Stimulated activated naive CD4-positive, alpha-beta T cell treated with Interleukin-2 at 50 U/mL for 16 hours (primary cell): Measurements from ENCODE around the gene TNXB.
"Not testable (repeated sequence)": the region's sequence is repeated elsewhere in the genome, so short reads cannot be mapped to it uniquely, and the experiment has no call there.

Source experiments
- DNase-seq: peaks from one replicate; lab custom pipeline; 2025; lab: John Stamatoyannopoulos, UW

TNXB gene

GRCh38 chr6:32037598-32038524 is 71.3 kb downstream of the TNXB start, which contains the start of gene CYP21A2:
TSS of gene CYP21A2 (plus strand) at chr6:32038415. CDS start at chr6:32038423, 8 bp downstream.
- DNase-seq, result not testable (repeated sequence)

GRCh38 chr6:32037136-32037535 is 72.0 kb downstream of the TNXB start:
- not testable (repeated sequence) for DNase-seq

- not testable (repeated sequence) for DNase-seq
Observed at GRCh38 chr6:32035283-32036013, 73.7 kb downstream of the TNXB start.

GRCh38 chr6:32029553-32029952 is 79.6 kb downstream of the TNXB start:
- not testable (repeated sequence) for DNase-seq

DNA sequence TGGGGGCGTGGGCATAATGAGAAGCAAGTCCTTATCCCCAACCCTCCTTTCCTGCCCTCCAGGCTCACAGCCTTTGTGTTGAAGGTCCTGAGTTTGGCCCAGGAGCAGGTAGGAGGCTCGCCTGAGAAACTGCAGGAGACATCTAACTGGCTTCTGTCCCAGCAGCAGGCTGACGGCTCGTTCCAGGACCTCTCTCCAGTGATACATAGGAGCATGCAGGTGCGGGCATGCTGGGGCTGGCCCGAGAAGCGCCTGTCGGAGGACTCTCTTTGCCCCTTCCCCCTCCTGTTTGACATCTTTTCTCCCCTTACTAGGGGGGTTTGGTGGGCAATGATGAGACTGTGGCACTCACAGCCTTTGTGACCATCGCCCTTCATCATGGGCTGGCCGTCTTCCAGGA is 80.5 kb downstream of the TNXB start:
- DNase-seq, result not testable (repeated sequence)

- DNase-seq, result not testable (repeated sequence)
Observed at GRCh38 chr6:32022100-32022499, 87.0 kb downstream of the TNXB start.

DNA sequence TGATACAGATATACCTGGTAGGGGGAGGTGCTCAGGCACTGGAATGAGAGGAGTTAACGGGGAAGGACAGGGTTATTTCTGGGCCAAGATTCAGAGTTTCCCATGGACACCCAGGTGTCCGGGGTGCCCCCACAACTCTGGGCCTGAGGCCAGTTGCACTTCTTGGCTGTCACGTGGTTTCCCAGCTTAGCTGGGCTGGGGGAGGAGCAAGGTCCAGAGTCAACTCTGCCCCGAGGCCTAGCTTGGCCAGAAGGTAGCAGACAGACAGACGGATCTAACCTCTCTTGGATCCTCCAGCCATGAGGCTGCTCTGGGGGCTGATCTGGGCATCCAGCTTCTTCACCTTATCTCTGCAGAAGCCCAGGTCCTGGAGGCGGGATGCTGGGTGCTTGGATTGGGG is 94.6 kb downstream of the TNXB start, which contains the start of gene C4B:
Gene C4B (plus strand): TSS at position 249 of the 400 bp plus-strand sequence. CDS start 51 bp downstream, at position 300.
- not testable (repeated sequence) for DNase-seq

- DNase-seq, result not testable (repeated sequence)
Observed at GRCh38 chr6:32013738-32014137, 95.4 kb downstream of the TNXB start.

DNA sequence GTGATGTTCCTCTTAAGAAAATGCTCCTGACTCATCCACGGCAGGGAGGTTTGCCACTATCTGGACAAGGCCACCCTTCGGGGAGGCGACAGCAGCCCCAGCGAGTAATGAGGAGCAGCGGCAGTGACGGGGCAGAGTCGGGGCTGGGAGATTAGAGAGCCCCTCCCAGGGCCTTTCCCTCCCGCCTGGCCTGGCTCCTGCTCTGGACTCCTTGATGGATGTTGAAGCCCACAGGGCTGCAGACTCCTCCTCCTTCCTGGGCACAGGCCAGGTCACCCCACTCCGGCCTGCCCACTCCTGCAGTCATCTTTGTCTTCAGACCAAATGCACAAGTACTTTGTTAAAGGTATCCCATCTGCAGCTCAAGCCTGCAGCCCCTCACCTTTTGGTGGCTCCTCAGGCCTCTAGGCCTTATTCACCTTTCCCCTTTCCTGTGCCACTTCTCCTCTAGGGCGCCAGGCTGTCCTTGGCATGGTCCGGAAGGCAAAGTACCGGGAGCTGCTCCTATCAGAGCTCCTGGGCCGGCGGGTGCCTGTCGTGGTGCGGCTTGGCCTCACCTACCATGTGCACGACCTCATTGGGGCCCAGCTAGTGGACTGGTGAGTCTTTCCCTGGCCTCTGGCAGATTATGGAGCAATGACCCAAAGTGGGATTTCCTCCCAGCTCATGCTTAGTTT is 96.1 kb downstream of the TNXB start:
- DNase-seq, result not testable (repeated sequence)

- DNase-seq, result not testable (repeated sequence)
Observed at GRCh38 chr6:32010856-32011530, 98.1 kb downstream of the TNXB start.

DNA sequence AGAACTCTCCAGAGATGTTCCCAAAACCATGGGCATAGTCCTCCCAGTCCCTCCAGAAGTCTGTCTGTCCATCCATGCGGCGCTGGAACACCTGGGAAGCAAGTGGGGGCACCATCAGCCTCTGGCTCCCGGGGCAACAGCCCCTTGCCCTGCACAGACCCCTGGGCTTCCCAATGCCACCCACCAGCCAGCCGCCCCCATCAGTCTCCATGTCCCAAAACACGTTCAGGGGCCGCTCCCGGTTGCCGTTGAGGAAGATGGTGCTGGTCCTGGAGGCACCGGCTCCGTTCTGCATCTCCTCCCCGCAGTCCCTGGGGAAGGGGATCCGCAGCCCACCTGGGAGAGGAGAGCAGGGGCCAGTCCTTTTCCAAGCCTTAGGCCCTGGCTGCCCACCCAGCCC is 99.6 kb downstream of the TNXB start:
- DNase-seq, result not testable (repeated sequence)

- DNase-seq, result not testable (repeated sequence)
Observed at GRCh38 chr6:32008616-32009015, 100.5 kb downstream of the TNXB start.

GRCh38 chr6:32008037-32008436 is 101.1 kb downstream of the TNXB start:
- DNase-seq, result not testable (repeated sequence)

- not testable (repeated sequence) for DNase-seq
Observed at GRCh38 chr6:32007086-32007485, 102.1 kb downstream of the TNXB start.

- not testable (repeated sequence) for DNase-seq
Observed at GRCh38 chr6:32005991-32006529, 103.1 kb downstream of the TNXB start.

- DNase-seq, result not testable (repeated sequence)
Observed at GRCh38 chr6:32005538-32005880, 103.6 kb downstream of the TNXB start.

- not testable (repeated sequence) for DNase-seq
Observed at GRCh38 chr6:32004864-32005537, 104.1 kb downstream of the TNXB start.

GRCh38 chr6:32004393-32004792 is 104.7 kb downstream of the TNXB start:
- DNase-seq, result not testable (repeated sequence)

GRCh38 chr6:32003301-32003700 is 105.8 kb downstream of the TNXB start:
- DNase-seq, result not testable (repeated sequence)

DNA sequence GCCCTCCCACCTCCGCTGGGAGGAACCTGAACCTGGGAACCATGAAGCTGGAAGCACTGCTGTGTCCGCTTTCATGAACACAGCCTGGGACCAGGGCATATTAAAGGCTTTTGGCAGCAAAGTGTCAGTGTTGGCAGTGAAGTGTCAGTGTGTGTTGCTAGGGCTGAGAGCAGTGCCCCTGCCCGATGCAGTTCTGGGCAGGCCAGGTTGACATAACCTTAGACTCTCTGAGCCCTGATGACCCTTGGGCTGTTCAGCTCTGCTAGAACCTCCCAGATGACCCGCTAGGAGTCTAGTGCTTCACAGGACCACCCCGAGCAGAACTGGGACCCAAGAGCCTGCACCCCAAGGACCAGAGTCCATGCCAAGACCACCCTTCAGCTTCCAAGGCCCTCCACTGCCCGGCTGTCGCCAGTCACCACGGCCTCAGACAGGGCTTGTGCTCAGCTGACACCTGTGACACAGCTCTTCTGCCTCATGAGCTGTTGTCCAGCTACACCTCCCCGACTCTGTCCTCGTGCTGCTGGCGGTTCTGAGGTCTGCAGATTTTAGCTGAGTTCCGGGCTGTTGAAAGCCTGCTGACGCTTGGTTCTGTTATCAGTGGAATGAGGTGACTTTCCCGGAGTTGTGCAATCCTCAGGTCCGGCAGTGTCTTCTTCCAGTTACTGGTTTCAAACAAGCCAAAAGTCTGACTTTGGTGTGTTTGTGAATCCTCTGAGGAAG is 106.4 kb downstream of the TNXB start:
- DNase-seq, result not testable (repeated sequence)
